Neural progenitor cell (in vitro differentiated cells): Measurements from ENCODE around the gene LGALS9C.
"Not testable (repeated sequence)": the region's sequence is repeated elsewhere in the genome, so short reads cannot be mapped to it uniquely, and the experiment has no call there.

Experiments used
- CTCF ChIP-seq: fragments of 200-600 bp; sonication (generic); IDR thresholded peaks from 2 replicates; pipeline ENCODE4 v1.5.1; 2017; ENCODE audit warnings: antibody characterized with exemption, mild to moderate bottlenecking
- EZH2 ChIP-seq: fragments of 200-600 bp; sonication (generic); IDR thresholded peaks from 2 replicates; pipeline ENCODE4 v1.6.1; 2017; ENCODE audit warnings: antibody characterized with exemption, mild to moderate bottlenecking, moderate library complexity
- EZH2phosphoT487 ChIP-seq: fragments of 200-600 bp; sonication (generic); IDR thresholded peaks from 2 replicates; pipeline ENCODE4 v1.6.1; 2017; ENCODE audit warnings: antibody characterized with exemption

- not testable (repeated sequence) for TF ChIP-seq CTCF, EZH2phosphoT487, EZH2
Observed at GRCh38 chr17:18448311-18448710, 28.3 kb upstream of the LGALS9C start.
